ENCODE results near the gene SLC35A3.

- TF ChIP-seq CTCF (IDR thresholded peaks at IDR 0.05) (no peak), ZFX (IDR thresholded peaks at IDR 0.05; ENCODE audit: borderline replicate concordance) (no peak)
Observed at GRCh38 chr1:100036718-100037655, 67.2 kb downstream of the SLC35A3 start.
